ENCODE data around the gene ZBTB24. TPM values are rescaled to one million over a fixed set of nuclear protein-coding genes. Genes with fewer than 3 reads are reported as not detected.

Gene ZBTB24
- polyA plus RNA-seq, 3 donors, result 3.1 to 4.7 (median 3.4) TPM

DNA sequence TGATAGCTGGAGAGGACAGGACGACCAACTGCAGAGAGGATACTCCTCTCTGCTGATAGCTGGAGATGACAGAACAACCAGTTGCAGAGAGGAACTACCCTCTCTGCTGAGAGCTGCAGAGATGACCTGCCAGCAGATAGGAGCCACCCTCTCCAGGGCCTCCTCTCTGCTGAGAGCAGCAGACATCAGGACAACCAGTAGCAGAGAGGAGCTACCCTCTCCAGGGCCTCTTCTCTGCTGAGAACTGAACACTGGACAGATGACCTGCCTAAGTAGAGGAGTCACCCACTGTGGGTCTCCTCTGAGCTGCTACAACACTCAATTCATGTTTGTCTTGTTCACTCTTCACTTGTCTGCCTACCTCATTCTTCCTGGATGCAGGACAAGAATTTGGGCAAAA is 27.3 kb upstream of the ZBTB24 start:
- Histone ChIP-seq H3K79me2 (ENCODE audit: insufficient read depth, low read length) (no peaks in the 10 kb centered on the region), H3K4me3 (replicated peaks in 1 of 3; ENCODE audit: low read depth in 2 of 3, low read length in 3 of 3) (no peak overlapping the region), H4K20me1 (ENCODE audit: insufficient read depth, low read length) (no peaks in the 10 kb centered on the region), H3K4me2 (replicated peaks; ENCODE audit: extremely low read depth, low read length, poor library complexity, severe bottlenecking) (no peak overlapping the region), H3K27me3 (ENCODE audit: control insufficient read depth in 2 of 2, insufficient read depth in 2 of 2, low read length in 2 of 2) (no peaks in the 10 kb centered on the region), H3K36me3 (replicated peaks in 1 of 2; ENCODE audit: control insufficient read depth in 1 of 2, insufficient read depth in 2 of 2, low read length in 2 of 2) (no peaks in the 10 kb centered on the region), H3K9ac (ENCODE audit: insufficient read depth, low read length, poor library complexity, severe bottlenecking) (no peak overlapping the region), H3K27ac (ENCODE audit: low read depth in 1 of 2, low read length in 2 of 2) (no peak overlapping the region), H2AFZ (ENCODE audit: insufficient read depth, low read depth, low read length, poor library complexity, severe bottlenecking) (no peak overlapping the region), H3K4me1 (ENCODE audit: control insufficient read depth in 1 of 2, insufficient read depth in 2 of 2, low read length in 2 of 2) (no peaks in the 10 kb centered on the region), H3K9me3 (replicated peaks in 1 of 2; ENCODE audit: control insufficient read depth in 1 of 2, insufficient read depth in 1 of 2, low read length in 2 of 2) (peaks cover 0 to 13% of the 10 kb centered on the region in 2 donors)
- no peak for DNase-seq
- intact Hi-C loops (cut with micrococcal nuclease), result no loop called here
- peak overlapping the region in 1 of 7 donors; percentile 52 for H3K27ac Mint-ChIP-seq
- H3K9me3 Mint-ChIP-seq, result peaks cover 0 to 8% (median 5%) of the 10 kb centered on the region in 7 donors
- 88% methylated on average over 1 of the region's 1 CpG for WGBS (ENCODE audit: insufficient coverage)
- peaks cover 2% of the 10 kb centered on the region for H3K4me1 Mint-ChIP-seq
- no peaks in the 10 kb centered on the region for H3K27me3 Mint-ChIP-seq (ENCODE audit: low read depth in 3 of 3)
- H3K36me3 Mint-ChIP-seq, result no peaks in the 10 kb centered on the region
- TF ChIP-seq, protein P1, sequence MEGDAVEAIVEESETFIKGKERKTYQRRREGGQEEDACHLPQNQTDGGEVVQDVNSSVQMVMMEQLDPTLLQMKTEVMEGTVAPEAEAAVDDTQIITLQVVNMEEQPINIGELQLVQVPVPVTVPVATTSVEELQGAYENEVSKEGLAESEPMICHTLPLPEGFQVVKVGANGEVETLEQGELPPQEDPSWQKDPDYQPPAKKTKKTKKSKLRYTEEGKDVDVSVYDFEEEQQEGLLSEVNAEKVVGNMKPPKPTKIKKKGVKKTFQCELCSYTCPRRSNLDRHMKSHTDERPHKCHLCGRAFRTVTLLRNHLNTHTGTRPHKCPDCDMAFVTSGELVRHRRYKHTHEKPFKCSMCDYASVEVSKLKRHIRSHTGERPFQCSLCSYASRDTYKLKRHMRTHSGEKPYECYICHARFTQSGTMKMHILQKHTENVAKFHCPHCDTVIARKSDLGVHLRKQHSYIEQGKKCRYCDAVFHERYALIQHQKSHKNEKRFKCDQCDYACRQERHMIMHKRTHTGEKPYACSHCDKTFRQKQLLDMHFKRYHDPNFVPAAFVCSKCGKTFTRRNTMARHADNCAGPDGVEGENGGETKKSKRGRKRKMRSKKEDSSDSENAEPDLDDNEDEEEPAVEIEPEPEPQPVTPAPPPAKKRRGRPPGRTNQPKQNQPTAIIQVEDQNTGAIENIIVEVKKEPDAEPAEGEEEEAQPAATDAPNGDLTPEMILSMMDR (IDR thresholded peaks at IDR 0.05), result no peak
- no peak overlapping the region for H3K4me3 Mint-ChIP-seq

DNA sequence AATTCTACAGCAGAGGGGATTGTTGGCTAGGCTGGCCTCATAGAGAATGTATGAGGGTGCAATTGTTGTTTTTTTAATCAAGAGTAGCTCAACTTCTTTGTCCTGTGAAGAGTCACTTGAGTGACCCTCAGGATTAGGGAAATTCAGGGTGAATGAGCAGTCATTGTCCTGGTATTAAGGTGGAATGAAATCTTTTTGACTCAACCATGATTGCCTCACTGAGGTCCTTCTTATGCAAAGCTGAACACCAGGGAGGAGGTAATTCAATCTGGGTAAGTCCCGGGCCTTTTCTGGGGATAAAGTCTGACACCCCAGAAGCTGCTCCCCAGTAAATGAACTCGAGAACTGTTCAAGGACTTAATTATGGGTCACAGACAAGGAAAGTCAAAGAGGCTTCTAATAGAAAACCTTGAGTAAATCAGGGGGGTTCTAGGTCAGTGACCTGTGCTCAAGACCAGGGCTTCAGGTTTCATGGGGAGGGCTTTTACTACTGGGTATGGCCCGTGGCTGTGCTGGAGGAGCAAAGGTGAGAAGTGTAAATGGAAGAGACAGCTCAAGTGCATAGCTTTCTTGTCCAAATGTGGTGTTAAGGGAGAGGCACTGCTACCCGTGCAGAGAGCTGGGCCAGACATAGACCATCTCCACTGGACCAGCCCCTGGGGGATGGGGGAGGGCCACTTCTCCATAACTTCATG is 25.3 kb upstream of the ZBTB24 start:
- H3K36me3 Mint-ChIP-seq, result no peaks in the 10 kb centered on the region
- peaks cover 0 to 8% (median 5%) of the 10 kb centered on the region in 7 donors for H3K9me3 Mint-ChIP-seq
- Histone ChIP-seq H3K27ac (ENCODE audit: low read depth in 1 of 2, low read length in 2 of 2) (no peak overlapping the region), H2AFZ (ENCODE audit: insufficient read depth, low read depth, low read length, poor library complexity, severe bottlenecking) (no peak overlapping the region), H3K4me1 (ENCODE audit: control insufficient read depth in 1 of 2, insufficient read depth in 2 of 2, low read length in 2 of 2) (no peaks in the 10 kb centered on the region), H3K27me3 (ENCODE audit: control insufficient read depth in 2 of 2, insufficient read depth in 2 of 2, low read length in 2 of 2) (no peaks in the 10 kb centered on the region), H3K9me3 (replicated peaks in 1 of 2; ENCODE audit: control insufficient read depth in 1 of 2, insufficient read depth in 1 of 2, low read length in 2 of 2) (peaks cover 0 to 13% of the 10 kb centered on the region in 2 donors), H3K9ac (ENCODE audit: insufficient read depth, low read length, poor library complexity, severe bottlenecking) (no peak overlapping the region), H3K4me2 (replicated peaks; ENCODE audit: extremely low read depth, low read length, poor library complexity, severe bottlenecking) (no peak overlapping the region), H3K79me2 (ENCODE audit: insufficient read depth, low read length) (no peaks in the 10 kb centered on the region), H3K4me3 (replicated peaks in 1 of 3; ENCODE audit: low read depth in 2 of 3, low read length in 3 of 3) (no peak overlapping the region), H4K20me1 (ENCODE audit: insufficient read depth, low read length) (no peaks in the 10 kb centered on the region), H3K36me3 (replicated peaks in 1 of 2; ENCODE audit: control insufficient read depth in 1 of 2, insufficient read depth in 2 of 2, low read length in 2 of 2) (no peaks in the 10 kb centered on the region)
- no peak for DNase-seq
- H3K4me1 Mint-ChIP-seq, result no peaks in the 10 kb centered on the region
- peak overlapping the region in 1 of 7 donors; percentile 57 for H3K27ac Mint-ChIP-seq
- no peak overlapping the region for H3K4me3 Mint-ChIP-seq
- no peaks in the 10 kb centered on the region for H3K27me3 Mint-ChIP-seq (ENCODE audit: low read depth in 3 of 3)
- WGBS (ENCODE audit: insufficient coverage), result 91% methylated on average over 2 of the region's 4 CpGs
- TF ChIP-seq, protein P1 (IDR thresholded peaks at IDR 0.05), result no peak
- intact Hi-C loops (cut with micrococcal nuclease), result no loop called here
